ENCODE measurements around the gene CYP4F22.
"Not testable (repeated sequence)": the region's sequence is repeated elsewhere in the genome, so short reads cannot be mapped to it uniquely, and the experiment has no call there.

The CYP4F22 gene

DNA sequence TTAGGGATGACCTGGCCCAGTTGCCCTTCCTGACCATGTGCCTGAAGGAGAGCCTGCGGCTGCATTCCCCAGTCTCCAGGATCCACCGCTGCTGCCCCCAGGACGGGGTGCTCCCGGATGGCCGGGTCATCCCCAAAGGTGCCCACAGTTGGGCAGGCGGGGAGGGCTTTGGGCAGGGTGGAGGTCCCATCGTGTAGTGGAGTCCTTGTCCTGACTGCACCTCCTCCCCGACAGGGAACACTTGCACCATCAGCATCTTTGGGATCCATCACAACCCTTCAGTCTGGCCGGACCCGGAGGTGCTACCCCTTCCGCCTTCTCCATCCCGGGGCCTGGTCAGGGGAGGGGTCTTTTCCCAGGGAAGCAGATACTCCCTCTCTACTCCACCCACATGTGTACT lies 75.0 kb downstream of the CYP4F22 start:
- DNase-seq: no peak

DNA sequence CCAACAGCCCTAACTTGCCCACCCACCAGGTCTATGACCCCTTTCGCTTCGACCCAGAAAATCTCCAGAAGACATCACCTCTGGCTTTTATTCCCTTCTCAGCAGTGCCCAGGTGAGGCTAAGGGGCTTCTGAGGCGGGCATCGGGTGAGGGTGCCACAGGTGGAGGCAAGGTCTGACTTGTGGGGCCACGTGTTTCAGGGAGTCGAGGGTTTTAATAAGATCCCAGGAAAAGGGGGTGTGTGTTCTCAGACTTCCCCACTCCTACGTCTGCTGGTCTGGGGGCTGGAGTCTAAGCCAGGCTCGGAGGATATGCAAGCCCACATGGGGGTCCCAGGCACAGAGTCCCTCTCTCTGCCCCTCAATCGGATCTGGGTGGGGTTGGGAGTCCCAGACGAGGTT lies 75.8 kb downstream of the CYP4F22 start:
- DNase-seq: no peak

DNA sequence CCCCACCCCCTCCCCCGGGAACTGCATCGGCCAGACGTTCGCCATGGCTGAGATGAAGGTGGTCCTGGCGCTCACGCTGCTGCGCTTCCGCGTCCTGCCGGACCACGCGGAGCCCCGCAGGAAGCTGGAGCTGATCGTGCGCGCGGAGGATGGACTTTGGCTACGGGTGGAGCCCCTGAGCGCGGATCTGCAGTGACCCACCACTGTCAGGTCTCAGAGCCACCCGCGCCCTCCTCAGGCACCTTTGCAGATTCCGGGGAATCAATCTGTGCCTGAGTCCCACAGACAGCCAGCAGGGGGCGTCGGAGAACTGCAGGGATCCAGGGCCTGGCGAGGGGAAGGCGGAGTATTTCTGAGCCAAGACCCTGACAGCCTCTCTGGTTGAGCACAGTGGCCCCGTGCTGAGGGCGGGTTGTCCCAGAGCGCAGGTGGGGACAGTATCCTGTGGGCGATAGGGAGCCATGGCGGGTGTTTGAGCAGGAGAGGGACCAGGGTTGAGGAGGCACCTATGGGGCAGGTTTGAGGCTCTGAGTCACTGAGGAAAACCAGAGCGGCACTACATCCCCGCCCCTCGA lies 76.3 kb downstream of the CYP4F22 start:
- peak; percentile 34 to 89 for DNase-seq

DNA sequence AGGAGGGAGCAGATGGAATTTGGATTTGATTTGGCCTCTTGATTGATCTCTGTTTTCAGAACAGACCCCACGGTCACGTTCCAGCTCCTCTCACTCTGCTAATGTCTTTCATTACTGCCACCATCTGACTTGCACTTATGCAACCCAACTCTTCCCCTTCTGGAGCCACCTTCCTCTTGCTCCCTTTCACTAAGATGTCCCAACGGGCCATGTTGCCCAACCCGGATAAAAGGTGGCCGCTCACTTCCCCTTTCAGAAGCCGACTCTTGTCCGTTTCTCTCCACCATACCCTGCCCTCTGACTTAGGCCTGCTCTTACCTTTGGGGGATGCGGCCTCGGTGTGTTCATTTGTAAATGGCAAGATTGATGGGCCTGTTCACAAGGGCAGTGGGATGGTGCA lies 79.3 kb downstream of the CYP4F22 start:
- DNase-seq: peak; percentile 83 to 88

DNA sequence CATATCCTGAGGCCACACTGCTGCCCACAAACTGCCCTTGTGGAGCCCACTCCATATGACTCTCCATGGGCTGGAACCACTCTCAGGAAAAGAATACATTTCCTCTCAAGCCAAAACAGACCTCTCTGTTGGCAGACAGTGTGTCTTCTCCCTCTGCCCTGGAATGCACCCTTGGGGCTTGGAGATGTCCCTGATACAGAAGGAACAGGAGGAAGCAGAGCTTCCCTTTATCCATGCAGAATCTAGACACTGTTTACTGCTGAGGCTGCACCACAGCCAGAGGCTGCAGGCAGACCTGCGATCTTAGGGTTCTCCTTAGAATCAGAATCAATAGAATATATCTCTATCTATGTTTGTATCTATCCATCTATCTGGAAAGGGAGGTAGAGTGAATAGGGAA lies 79.9 kb downstream of the CYP4F22 start:
- DNase-seq: no peak

DNA sequence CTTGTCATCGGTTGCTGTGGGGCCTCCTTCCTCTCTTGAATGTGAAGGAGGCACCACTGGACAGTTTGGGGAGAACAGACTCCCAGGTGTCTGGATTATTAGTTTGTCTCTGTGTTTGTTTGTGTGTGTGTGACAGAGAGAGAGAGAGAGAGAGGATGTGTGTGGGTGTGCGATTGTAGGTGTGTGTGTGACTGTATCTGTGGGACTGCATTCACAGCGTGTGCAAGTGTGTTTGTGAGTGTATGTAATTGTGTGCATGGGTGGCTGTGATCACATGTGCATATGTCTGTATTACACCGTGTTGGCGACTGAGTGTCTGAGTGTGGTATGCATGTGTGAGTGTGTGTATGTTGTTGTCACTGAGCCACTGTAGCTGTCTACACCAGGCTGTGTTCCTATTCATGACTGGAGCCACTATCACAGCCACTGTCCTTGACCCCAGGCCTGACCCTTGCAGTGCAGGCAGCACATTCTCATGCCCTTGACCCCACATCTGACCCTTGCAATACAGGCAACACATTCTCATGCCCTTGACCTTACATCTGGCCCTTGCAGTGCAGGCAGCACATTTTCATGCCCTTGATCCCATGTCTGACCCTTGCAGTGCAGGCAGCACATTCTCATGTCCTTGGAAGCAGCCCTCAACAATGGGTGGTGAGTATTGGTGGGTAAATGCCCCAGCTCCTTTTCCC lies 81.6 kb downstream of the CYP4F22 start:
- no peak for DNase-seq

DNA sequence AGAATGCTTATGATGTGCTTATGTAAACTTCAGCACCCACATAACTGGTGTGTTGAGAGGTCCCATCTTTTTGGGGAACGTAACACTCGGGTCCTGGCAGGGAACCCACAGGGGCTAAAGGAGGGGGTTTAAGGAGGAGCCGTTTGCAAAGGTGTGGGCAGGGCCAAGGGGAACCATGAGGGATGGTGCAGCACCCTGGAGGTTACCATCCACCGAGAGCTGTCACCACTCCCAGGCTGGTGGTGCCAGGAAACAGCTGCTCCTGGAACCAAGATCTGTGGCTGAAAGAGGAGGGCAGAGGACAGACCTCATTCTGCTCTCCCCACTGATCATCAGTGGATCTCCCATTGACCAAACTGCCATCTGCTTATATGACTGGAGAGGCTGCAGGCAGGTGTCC lies 83.5 kb downstream of the CYP4F22 start:
- DNase-seq: no peak

DNA sequence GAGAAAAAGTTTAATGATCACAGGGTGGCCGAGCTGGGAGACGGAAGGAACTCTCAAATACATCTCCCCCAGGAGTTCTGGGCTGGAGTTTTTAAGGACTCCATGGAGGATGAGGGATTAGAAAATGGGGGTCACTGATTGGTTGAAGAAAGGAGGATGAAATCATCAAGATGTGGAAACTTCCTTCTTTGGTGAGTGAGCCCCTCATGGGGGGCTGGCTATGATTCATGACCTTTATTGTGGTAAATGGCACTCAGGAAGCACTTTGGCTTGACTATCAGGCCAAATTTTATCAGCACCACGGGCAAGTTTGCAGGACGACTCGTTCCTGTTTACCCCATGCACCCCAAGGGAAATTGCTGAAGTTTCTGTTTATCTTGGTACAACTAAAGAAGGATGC lies 84.2 kb downstream of the CYP4F22 start:
- not testable (repeated sequence) for DNase-seq

DNA sequence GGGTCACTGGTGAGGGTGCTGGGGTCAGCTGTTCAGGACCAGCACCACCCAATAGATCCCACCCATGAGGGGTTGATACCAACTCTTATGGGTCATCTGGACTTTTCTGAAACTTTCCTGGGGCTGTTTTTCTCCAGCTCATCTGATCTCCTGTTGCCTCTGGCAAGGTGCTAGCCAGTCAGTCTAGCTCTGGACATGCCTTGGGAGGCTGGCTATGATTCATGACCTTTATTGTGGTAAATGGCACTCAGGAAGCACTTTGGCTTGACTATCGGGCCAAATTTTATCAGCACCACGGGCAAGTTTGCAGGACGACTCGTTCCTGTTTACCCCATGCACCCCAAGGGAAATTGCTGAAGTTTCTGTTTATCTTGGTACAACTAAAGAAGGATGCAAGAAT lies 85.4 kb downstream of the CYP4F22 start:
- not testable (repeated sequence) for DNase-seq

DNA sequence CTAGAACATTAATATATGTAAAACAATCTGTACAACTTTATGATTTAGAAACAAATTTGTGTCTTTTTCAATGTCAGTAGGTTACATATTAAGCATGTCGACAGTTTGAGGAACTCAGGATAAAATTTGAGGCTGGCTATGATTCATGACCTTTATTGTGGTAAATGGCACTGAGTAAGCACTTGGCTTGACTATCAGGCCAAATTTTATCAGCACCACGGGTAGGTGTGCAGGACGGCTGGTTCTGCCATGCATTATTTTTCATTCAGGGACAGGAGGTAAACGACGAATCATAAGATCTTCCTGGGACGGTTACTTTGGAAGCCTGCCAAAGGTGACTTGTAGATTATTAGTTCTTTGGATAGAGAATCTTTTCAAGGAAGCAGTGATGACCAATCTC lies 86.7 kb downstream of the CYP4F22 start:
- peak; percentile 25 to 61 for DNase-seq

Data from inflammatory macrophage treated with lipopolysaccharide for 1 hour (primary cell).